ENCODE measurements around the gene UGT1A10.

Gene UGT1A10

GRCh38 chr2:233822101-233822771 lies 186.0 kb downstream of the UGT1A10 start:
- no peak for DNase-seq (ENCODE audit: low spot score)
